Measurements from ENCODE around the gene NDUFV1.
"Not testable (repeated sequence)": the region's sequence is repeated elsewhere in the genome, so short reads cannot be mapped to it uniquely, and the experiment has no call there.

The NDUFV1 gene

GRCh38 chr11:67659651-67660165 is 53.0 kb downstream of the NDUFV1 start:
- DNase-seq = peak in 1 of 2 experiments; percentile 5

- DNase-seq = not testable (repeated sequence)
Measured at GRCh38 chr11:67660752-67661151, 54.0 kb downstream of the NDUFV1 start.

Measured in activated T-cell treated with anti-CD3 and anti-CD28 coated beads, Interleukin-2, amount 50 U/mL, for 48 hours (primary cell).